H4 (cell line): ENCODE results near the gene ZFP64. TPM values are rescaled to one million over a fixed set of nuclear protein-coding genes. Genes with fewer than 3 reads are reported as not detected.
"Not testable (repeated sequence)": the region's sequence is repeated elsewhere in the genome, so short reads cannot be mapped to it uniquely, and the experiment has no call there.

Experiments
- DNase-seq: peaks from one replicate; pipeline ENCODE4 v3.0.0-alpha.2; 2015; ENCODE audit warnings: low spot score
- total RNA-seq: library from RNA; depleted of rRNA; stranded (reverse); fragments of >200 nt; shearing (Covaris generic); gene quantifications from 2 replicates; pipeline ENCODE4 v1.2.3, GENCODE V29; 2014

Gene ZFP64
- total RNA-seq, 1 experiment from 2014 or later: 9.5 TPM

- no peak for DNase-seq
Measured at GRCh38 chr20:52204136-52204535, 12.6 kb upstream of the ZFP64 start.

- DNase-seq: no peak
Measured at GRCh38 chr20:52201395-52201794, 9.8 kb upstream of the ZFP64 start.

GRCh38 chr20:52200870-52201269, 9.3 kb upstream of the ZFP64 start:
- no peak for DNase-seq

- DNase-seq: no peak
Measured at GRCh38 chr20:52196845-52197244, 5.3 kb upstream of the ZFP64 start.

GRCh38 chr20:52193886-52194545, 2.4 kb upstream of the ZFP64 start:
- DNase-seq: no peak

GRCh38 chr20:52193133-52193532, 1.6 kb upstream of the ZFP64 start:
- DNase-seq: no peak

- not testable (repeated sequence) for DNase-seq
Measured at GRCh38 chr20:52192719-52193007, 1.1 kb upstream of the ZFP64 start.

GRCh38 chr20:52191916-52192718, 538 bp upstream of the ZFP64 start:
- peak; percentile 18 for DNase-seq

- DNase-seq: peak; percentile 14
Measured at GRCh38 chr20:52190437-52191131, 995 bp downstream of the ZFP64 start.

- no peak for DNase-seq
Measured at GRCh38 chr20:52181766-52182165, 9.8 kb downstream of the ZFP64 start.

- no peak for DNase-seq
Measured at GRCh38 chr20:52180180-52180840, 11.3 kb downstream of the ZFP64 start.

GRCh38 chr20:52179331-52180179, 12.0 kb downstream of the ZFP64 start:
- no peak for DNase-seq

- no peak for DNase-seq
Measured at GRCh38 chr20:52178691-52179090, 12.9 kb downstream of the ZFP64 start.

GRCh38 chr20:52175840-52176239, 15.7 kb downstream of the ZFP64 start:
- no peak for DNase-seq

GRCh38 chr20:52172392-52173047, 19.1 kb downstream of the ZFP64 start:
- DNase-seq: no peak

GRCh38 chr20:52171025-52171424, 20.6 kb downstream of the ZFP64 start:
- DNase-seq: no peak

GRCh38 chr20:52168116-52168515, 23.5 kb downstream of the ZFP64 start:
- DNase-seq: no peak

GRCh38 chr20:52167232-52167840, 24.2 kb downstream of the ZFP64 start:
- DNase-seq: no peak

GRCh38 chr20:52166150-52166549, 25.4 kb downstream of the ZFP64 start:
- peak; percentile 19 for DNase-seq

- no peak for DNase-seq
Measured at GRCh38 chr20:52160621-52161204, 30.9 kb downstream of the ZFP64 start.
